ENCODE measurements around the gene SCN1B.
A peak's percentile ranks its signal among the peaks of the same experiment; 100 is the strongest.
"Not testable (repeated sequence)": the region's sequence is repeated elsewhere in the genome, so short reads cannot be mapped to it uniquely, and the experiment has no call there.

Gene SCN1B

GRCh38 chr19:35002037-35002535 lies 28.2 kb upstream of the SCN1B start:
- DNase-seq: no peak

GRCh38 chr19:35004517-35005255 lies 25.6 kb upstream of the SCN1B start:
- no peak for DNase-seq

- no peak for DNase-seq
Observed at GRCh38 chr19:35005256-35005977, 24.9 kb upstream of the SCN1B start.

GRCh38 chr19:35006007-35006341 lies 24.3 kb upstream of the SCN1B start:
- DNase-seq: not testable (repeated sequence)

GRCh38 chr19:35006342-35006998 lies 23.8 kb upstream of the SCN1B start:
- DNase-seq: no peak

GRCh38 chr19:35006999-35007365 lies 23.3 kb upstream of the SCN1B start:
- no peak for DNase-seq

- DNase-seq: not testable (repeated sequence)
Observed at GRCh38 chr19:35007427-35007826, 22.8 kb upstream of the SCN1B start.

GRCh38 chr19:35008891-35009341 lies 21.4 kb upstream of the SCN1B start:
- no peak for DNase-seq

- no peak for DNase-seq
Observed at GRCh38 chr19:35009424-35010415, 20.6 kb upstream of the SCN1B start.

GRCh38 chr19:35011091-35011689 lies 19.1 kb upstream of the SCN1B start:
- DNase-seq: no peak

- DNase-seq: no peak
Observed at GRCh38 chr19:35011737-35012682, 18.3 kb upstream of the SCN1B start.

GRCh38 chr19:35013041-35013819 lies 17.0 kb upstream of the SCN1B start:
- peak; percentile 14 for DNase-seq

- DNase-seq: no peak
Observed at GRCh38 chr19:35013820-35014754, 16.2 kb upstream of the SCN1B start.

GRCh38 chr19:35014774-35015173 lies 15.5 kb upstream of the SCN1B start:
- DNase-seq: not testable (repeated sequence)

- DNase-seq: no peak
Observed at GRCh38 chr19:35015270-35015953, 14.9 kb upstream of the SCN1B start.

GRCh38 chr19:35015954-35016351 lies 14.3 kb upstream of the SCN1B start:
- no peak for DNase-seq

- DNase-seq: no peak
Observed at GRCh38 chr19:35017507-35017906, 12.8 kb upstream of the SCN1B start.

GRCh38 chr19:35018379-35018778 lies 11.9 kb upstream of the SCN1B start:
- no peak for DNase-seq
